Heart right ventricle (tissue), 16 donors: ENCODE data around the gene NKIRAS2. TPM values are rescaled to one million over a fixed set of nuclear protein-coding genes. Genes with fewer than 3 reads are reported as not detected.

ENCODE experiments used
- ATAC-seq, 8 donors: fragments of 200-7000 bp; cut with Tn5 transposase; one replicate each; pipeline ENCODE4 v1.9.1; 2020; ENCODE audit warnings: mild to moderate bottlenecking in 8 of 8, moderate library complexity in 8 of 8, moderate number of reproducible peaks in 1 of 8
- DNase-seq, 2 donors: peaks; one replicate each; pipeline ENCODE4 v3.0.0-alpha.2; 2020
- H3K27ac ChIP-seq, 10 donors: fragments of 200-600 bp; sonication (generic) in 2 of 10; one replicate each; pipeline versions ENCODE4 v1.5.0 to v1.8.0; 2020 to 2022; ENCODE audit warnings: mild to moderate bottlenecking in 3 of 10
- H3K27me3 ChIP-seq, 7 donors: fragments of 200-600 bp; one replicate each; pipeline ENCODE4 v1.8.0; 2021 to 2022; ENCODE audit warnings: mild to moderate bottlenecking in 2 of 7
- H3K36me3 ChIP-seq, 9 donors: fragments of 200-600 bp; sonication (generic) in 1 of 9; one replicate each; pipeline versions ENCODE4 v1.5.0 to v1.8.0; 2020 to 2022; ENCODE audit warnings: mild to moderate bottlenecking in 2 of 9
- H3K4me1 ChIP-seq, 9 donors: fragments of 200-600 bp; sonication (generic) in 1 of 9; one replicate each; pipeline versions ENCODE4 v1.5.0 to v1.8.0; 2020 to 2022; ENCODE audit warnings: mild to moderate bottlenecking in 4 of 9
- H3K4me3 ChIP-seq, 10 donors: fragments of 200-600 bp; sonication (generic) in 2 of 10; one replicate each; pipeline versions ENCODE4 v1.5.0 to v1.8.0; 2020 to 2022; ENCODE audit warnings: mild to moderate bottlenecking in 7 of 10, moderate library complexity in 2 of 10
- H3K9me3 ChIP-seq, 11 donors: fragments of 200-600 bp in 10 of 11; sonication (generic) in 2 of 11; one replicate each; pipeline versions ENCODE4 v1.5.0 to v1.8.0; 2013 to 2022; ENCODE audit warnings: mild to moderate bottlenecking in 2 of 11, control low read depth in 1 of 11, moderate library complexity in 1 of 11
- CTCF ChIP-seq, 9 donors: fragments of 200-600 bp; sonication (generic) in 2 of 9; IDR thresholded peaks; one replicate each; pipeline versions ENCODE4 v1.5.0 to v1.8.0; 2021 to 2022; ENCODE audit warnings: antibody characterized with exemption in 9 of 9, mild to moderate bottlenecking in 5 of 9, moderate library complexity in 1 of 9
- WGBS, 2 donors: extraction: QIAGEN DNeasy Blood & Tissue Kit; methylation state at CpG; one replicate each; pipeline ENCODE4 v1.1.7; 2013; ENCODE audit warnings: inconsistent platforms in 1 of 2; 5-methylcytosine and 5-hydroxymethylcytosine counted together
- intact Hi-C, 10 donors: fragments of 100-400 bp; cut with DNase I; formaldehyde crosslinking; loops; one replicate each; pipeline versions ENCODE4 v1.11.1 to v1.14.2; 2022
- long read RNA-seq, 3 donors: library from polyadenylated mRNA; unstranded; transcript quantifications; one replicate each; pipeline ENCODE4 v2.0.0, GENCODE V29; 2020 to 2021
- polyA plus RNA-seq, 2 donors: library from polyadenylated mRNA; stranded (reverse); fragments of 200-250 nt; gene quantifications; one replicate each; pipeline ENCODE4 v1.2.3, GENCODE V29; 2013
- total RNA-seq, 10 donors: library from RNA; stranded (reverse); fragmentation: NEBNext Ultra II Directional in 3 of 10; extraction: Animal tissue kit (Norgen Biotek cat#: 25700) in 3 of 10; gene quantifications; one replicate each; pipeline versions ENCODE4 v1.2.1 to v1.2.4, GENCODE V29; 2021 to 2023
- donor health status: Arrhythmogenic right ventricular cardiomyopathy.
- donor health status: ischemic (EF 13 %, LVEDD 7.1; RV severe dilation, severe dysfunction).
- donor health status: healthy with polysubstance abuse.
- donor health status: DM: no; HTN: yes; CAD: no.
- donor health status: DM: no; HTN: no; CAD: no.
- donor health status: ischemic (EF 25% LVEDD 6.9; RV normal size, moderate dysfunction).
- donor health status: ischemic (EF 25% LVEDD 5.7; RV mildly dilated, moderate dysfunction).
- donor health status: healthy.
- donor health status: DM: yes; HTN: yes; CAD: no.
- donor health status: Ischemic cardiomyopathy.
- donor health status: ischemic (EF 35%, LVEDD 5.7; RV mildly dilated, moderate dysfunction).
- donor health status: nonischemic (EF 11% LVEDD 7.7; RV severe dilation, severe dysfunction).
- donor health status: DM: yes; HTN: yes; CAD: no.
- donor health status: PGD.
- donor health status: ischemic (EF 29% LVEDD 5.4; RV normal size, mild dysfunction).
- donor health status: nonischemic (EF 23%, LVEDD 6.1; RV moderate dilation, normal function).

Gene NKIRAS2
- total RNA-seq (10 to 100 TPM; 50.1 to 64.1 (median 57.2) TPM), polyA plus RNA-seq (10 to 100 TPM; 51.4 to 61.2 TPM)
- long read RNA-seq, donor 1, full-length matches to known transcripts: 27 of 51 reads
- long read RNA-seq, donor 1, partial matches to known transcripts: 0 of 51 reads
- long read RNA-seq, donor 1, other reads (novel, unspliced or antisense): 24 of 51 reads
- long read RNA-seq, donor 2, transcript NKIRAS2-206 (4 exons, 1,909 nt): major isoform, 34 of 68 reads
- long read RNA-seq, donor 2, partial matches to known transcripts: 2 of 68 reads
- long read RNA-seq, donor 2, other reads (novel, unspliced or antisense): 30 of 68 reads
- long read RNA-seq, donor 3, transcript NKIRAS2-206 (4 exons, 1,909 nt): major isoform, 126 of 169 reads
- long read RNA-seq, donor 3, partial matches to known transcripts: 23 of 169 reads
- long read RNA-seq, donor 3, other reads (novel, unspliced or antisense): 2 of 169 reads

DNA sequence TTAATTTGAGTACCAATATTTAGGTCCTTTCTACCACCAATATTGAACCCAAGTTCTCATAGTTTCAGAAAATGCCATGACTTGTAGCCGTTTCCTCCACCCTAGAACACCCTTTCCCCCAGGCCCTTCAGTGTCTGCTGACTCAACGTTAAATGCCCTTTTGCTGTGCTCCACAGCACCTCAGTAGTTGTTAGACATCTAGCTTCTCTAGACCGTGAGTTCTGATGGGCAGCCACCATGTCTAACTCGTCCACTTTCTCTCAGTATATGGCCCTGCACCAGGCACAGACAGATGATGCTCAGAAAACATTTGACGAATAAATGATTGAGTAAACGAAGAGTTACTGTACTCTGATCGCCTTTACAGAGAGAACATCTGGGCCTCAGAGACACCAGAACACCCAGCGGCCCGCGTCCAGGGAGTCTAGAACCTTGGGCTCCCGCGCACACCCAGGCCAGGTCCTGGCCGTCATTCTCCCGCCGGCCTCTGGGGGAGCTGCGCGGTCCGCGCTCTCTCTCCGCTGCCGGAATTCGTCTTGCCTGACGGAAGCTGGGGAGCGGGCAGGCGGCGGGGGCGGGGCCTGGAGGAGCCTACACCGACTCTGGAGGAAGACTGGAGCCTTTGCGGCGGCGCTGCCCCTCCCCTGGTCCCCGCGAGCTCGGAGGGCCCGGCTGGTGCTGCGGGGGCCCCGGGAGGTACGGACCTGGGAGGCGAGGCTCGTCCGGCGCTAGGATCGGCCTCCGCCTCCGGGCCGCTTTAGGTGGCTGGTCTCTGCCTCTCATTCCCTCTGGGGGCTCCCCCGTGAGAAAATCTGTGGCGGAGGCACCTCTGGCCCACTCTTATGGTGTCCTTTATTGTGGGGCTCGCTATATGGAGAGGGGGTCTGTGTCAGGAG, at the start of gene NKIRAS2:
TSS of gene NKIRAS2 (plus strand) at position 582 of the 896 bp plus-strand sequence. CDS start 1,488 bp downstream, outside the sequence.
- peak within 1 kb of the TSS; percentile 52 to 96 (median 90) for H3K27ac ChIP-seq
- H3K36me3 ChIP-seq: peaks cover 0 to 37% (median 25%) of the 10 kb centered on the region in 9 donors
- intact Hi-C loops: loop anchor here in 8 of 10 donors (5.0 to 10.0 kb wide), 5 partner anchors 47 to 165 kb away; partner anchors contain the start of genes CNP (in 5 of the 8), HCRT (in 1 of the 8) and KCNH4 (in 1 of the 8)
- 7 to 8% methylated on average over 48 of the region's 49 CpGs for WGBS, 2 donors
- H3K4me3 ChIP-seq: peak within 1 kb of the TSS; percentile 73 to 98 (median 92)
- DNase-seq: peak; percentile 94 to 95
- peak; percentile 84 to 98 (median 96) for TF ChIP-seq CTCF (IDR thresholded peaks at IDR 0.05)
- peaks cover 7 to 65% (median 49%) of the 10 kb centered on the region in 9 donors for H3K4me1 ChIP-seq
- ATAC-seq: peak; percentile 76 to 84 (median 80)
- no peaks in the 10 kb centered on the region for H3K9me3 ChIP-seq
- no peaks in the 10 kb centered on the region for H3K27me3 ChIP-seq

DNA sequence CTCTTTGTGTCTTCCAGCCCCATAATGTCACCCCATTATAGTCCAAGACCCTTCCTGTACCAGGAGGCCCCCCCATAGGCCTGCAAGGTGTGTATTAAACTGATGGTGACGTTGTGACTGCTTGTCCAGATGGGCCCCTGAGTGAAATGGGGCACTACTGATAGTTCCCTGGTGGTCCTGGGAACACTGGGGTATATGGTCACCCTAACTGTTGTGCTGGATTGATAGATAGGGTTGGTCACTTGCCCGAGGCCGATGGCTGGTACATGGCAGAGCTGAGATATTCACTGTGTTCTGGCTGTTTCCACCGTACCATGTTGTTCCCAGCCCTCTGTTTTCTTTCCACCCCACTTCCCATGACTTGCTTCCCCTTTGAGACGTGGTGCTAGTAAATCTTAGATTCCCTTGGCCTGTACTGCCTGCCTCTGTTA, 49.0 kb upstream of the NKIRAS2 start:
- ATAC-seq: no peak
- no peak for TF ChIP-seq CTCF (IDR thresholded peaks at IDR 0.05)
- Histone ChIP-seq H3K9me3 (no peaks in the 10 kb centered on the region), H3K27ac (no peak overlapping the region), H3K27me3 (no peaks in the 10 kb centered on the region), H3K36me3 (peaks cover 0 to 81% (median 28%) of the 10 kb centered on the region in 9 donors), H3K4me1 (peaks cover 7 to 58% (median 37%) of the 10 kb centered on the region in 9 donors), H3K4me3 (no peak overlapping the region)
- WGBS, 2 donors: 86 to 88% methylated on average over 5 of the region's 5 CpGs
- no peak for DNase-seq
- intact Hi-C loops: loop anchor here in 1 of 10 donors (5.0 kb wide), 1 partner anchor 46 kb away; the partner anchor contains the start of gene DNAJC7

DNA sequence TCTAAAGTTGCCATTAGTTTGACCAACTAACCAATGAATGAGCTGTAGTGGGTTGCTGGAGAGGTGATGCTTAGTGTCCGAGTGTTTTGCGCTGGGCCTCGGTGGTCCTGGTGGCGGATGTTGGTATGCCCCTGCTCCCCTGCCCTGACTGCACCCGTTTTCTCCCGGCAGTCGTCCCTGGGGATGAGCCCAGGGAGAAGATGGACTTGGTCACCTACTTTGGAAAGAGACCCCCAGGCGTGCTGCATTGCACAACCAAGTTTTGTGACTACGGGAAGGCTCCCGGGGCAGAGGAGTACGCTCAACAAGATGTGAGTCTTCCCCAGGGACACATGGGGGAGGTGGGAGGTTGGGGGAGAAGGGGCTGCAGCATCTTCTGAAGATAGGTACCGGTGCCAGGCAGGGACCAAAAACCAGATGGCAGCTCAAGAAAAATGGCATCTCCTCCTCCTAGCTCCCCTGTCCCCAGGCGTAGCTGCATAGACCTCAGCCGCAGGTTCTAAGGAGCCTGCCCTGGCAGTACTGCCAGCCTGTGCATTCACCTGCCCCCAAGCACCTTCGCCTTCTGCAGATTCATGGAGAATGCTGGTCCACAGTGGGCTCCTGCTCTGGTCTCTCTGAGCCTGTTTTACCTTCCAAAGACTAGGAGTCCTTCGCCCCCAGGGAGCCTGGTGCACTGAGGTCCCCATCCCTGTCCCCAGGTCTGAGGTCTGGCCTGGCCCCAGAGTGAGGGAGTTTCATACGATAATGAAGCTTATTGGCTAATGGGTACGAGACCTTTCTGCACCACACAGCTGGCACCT, 48.0 kb upstream of the NKIRAS2 start:
- Histone ChIP-seq H3K27me3 (no peaks in the 10 kb centered on the region), H3K9me3 (no peaks in the 10 kb centered on the region), H3K27ac (peak overlapping the region in 4 of 10 donors; percentile 47 to 85 (median 55)), H3K4me3 (no peak overlapping the region), H3K4me1 (peaks cover 7 to 55% (median 35%) of the 10 kb centered on the region in 9 donors), H3K36me3 (peaks cover 0 to 91% (median 38%) of the 10 kb centered on the region in 9 donors)
- no peak for TF ChIP-seq CTCF (IDR thresholded peaks at IDR 0.05)
- ATAC-seq (no peak), DNase-seq (no peak)
- 84 to 88% methylated on average over 18 of the region's 18 CpGs for WGBS, 2 donors
- intact Hi-C loops: loop anchor here in 1 of 10 donors (5.0 kb wide), 1 partner anchor 45 kb away; the partner anchor contains the start of gene DNAJC7
